Neural progenitor cell (in vitro differentiated cells): ENCODE data around the gene GLYATL3.

ENCODE experiments used
- EZH2phosphoT487 ChIP-seq: fragments of 200-600 bp; sonication (generic); IDR thresholded peaks from 2 replicates; pipeline ENCODE4 v1.6.1; 2017; ENCODE audit warnings: antibody characterized with exemption
- TF ChIP-seq, protein P1 (sequence below): fragments of 200-600 bp; sonication (generic); IDR thresholded peaks from 2 replicates; pipeline ENCODE4 v1.5.1; 2017; ENCODE audit warnings: antibody characterized with exemption, mild to moderate bottlenecking

DNA sequence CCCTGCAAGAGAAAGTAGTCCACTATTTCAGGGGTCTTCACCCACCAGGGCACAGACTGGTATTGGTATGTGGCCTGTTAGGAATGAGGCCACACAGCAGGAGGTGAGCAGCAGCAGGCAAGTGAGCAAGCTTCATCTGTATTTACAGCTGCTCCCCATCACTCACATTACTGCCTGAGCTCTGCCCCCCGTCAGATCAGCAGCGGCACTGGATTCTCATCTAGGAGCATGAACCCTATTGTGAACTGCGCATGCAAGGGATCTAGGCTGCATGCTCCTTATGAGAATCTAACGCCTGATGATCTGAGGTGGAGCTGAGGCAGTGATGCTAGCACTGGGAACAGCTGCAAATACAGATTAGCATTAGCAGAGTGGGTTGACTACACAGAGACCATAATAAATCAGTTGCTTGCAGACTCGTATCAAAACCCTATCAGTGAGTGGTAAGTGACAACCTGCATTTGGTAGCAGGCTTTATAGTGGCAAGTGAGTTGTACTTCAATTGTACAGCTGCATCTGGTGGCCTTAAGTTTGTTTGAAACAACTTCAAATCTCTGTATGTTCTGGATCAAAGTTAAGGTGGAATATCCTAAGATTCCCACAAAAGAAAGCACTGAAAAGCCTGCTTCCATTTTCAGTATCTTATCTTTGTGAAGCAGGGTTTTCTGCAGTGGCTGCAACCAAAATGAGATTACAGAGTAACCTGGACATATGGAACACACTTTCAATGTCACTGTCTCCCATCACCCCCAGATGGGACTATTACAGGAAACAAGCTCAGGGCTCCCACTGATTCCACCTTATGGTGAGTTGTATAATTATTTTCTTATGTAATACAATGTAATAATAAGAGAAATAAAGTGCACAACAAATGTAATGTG lies 63.5 kb downstream of the GLYATL3 start:
- TF ChIP-seq, protein P1, sequence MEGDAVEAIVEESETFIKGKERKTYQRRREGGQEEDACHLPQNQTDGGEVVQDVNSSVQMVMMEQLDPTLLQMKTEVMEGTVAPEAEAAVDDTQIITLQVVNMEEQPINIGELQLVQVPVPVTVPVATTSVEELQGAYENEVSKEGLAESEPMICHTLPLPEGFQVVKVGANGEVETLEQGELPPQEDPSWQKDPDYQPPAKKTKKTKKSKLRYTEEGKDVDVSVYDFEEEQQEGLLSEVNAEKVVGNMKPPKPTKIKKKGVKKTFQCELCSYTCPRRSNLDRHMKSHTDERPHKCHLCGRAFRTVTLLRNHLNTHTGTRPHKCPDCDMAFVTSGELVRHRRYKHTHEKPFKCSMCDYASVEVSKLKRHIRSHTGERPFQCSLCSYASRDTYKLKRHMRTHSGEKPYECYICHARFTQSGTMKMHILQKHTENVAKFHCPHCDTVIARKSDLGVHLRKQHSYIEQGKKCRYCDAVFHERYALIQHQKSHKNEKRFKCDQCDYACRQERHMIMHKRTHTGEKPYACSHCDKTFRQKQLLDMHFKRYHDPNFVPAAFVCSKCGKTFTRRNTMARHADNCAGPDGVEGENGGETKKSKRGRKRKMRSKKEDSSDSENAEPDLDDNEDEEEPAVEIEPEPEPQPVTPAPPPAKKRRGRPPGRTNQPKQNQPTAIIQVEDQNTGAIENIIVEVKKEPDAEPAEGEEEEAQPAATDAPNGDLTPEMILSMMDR: no peak
- no peak for TF ChIP-seq EZH2phosphoT487
